ENCODE measurements around the gene CA7. TPM values are rescaled to one million over a fixed set of nuclear protein-coding genes. Genes with fewer than 3 reads are reported as not detected.

Gene CA7
- total RNA-seq, 1 experiment from 2014 or later = not detected

DNA sequence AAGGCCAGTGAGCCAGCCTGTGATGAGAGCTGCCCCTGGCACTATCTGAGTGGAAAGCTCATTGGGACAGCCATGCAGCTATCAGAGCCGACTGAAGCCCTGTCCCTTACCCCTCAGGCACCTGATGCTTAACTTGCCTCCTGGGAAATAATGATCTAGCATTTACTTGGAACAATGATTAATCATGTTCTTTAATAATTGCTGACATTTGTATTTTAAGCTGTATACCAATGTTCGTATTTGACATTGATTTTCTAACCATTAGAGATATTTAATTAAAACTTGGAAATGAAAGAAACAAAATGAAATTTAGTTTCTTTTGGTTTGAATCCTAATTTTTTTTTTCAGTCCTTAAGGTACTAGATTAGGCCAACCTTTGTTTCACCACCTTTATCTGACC lies 46.6 kb downstream of the CA7 start:
- Histone ChIP-seq H3K4me3 (ENCODE audit: low read depth in 2 of 2, low read length in 2 of 2) (no peak overlapping the region), H3K27ac (ENCODE audit: low read length) (no peak overlapping the region), H3K36me3 (ENCODE audit: control insufficient read depth, insufficient read depth, low read length) (no peaks in the 10 kb centered on the region), H3K9me3 (ENCODE audit: control insufficient read depth, insufficient read depth, low read depth, low read length) (no peaks in the 10 kb centered on the region), H3K4me1 (ENCODE audit: control insufficient read depth, insufficient read depth, low read length) (no peaks in the 10 kb centered on the region), H3K27me3 (ENCODE audit: control insufficient read depth, insufficient read depth, low read length) (no peaks in the 10 kb centered on the region)
- intact Hi-C loops (cut with micrococcal nuclease; ENCODE audit: unreplicated experiment) = no loop called here
- ATAC-seq (no peak), DNase-seq (ENCODE audit: low read depth, low spot score) (no peak)
- ChIA-PET POLR2A (no interaction called here), CTCF (interaction anchor here (0.7 kb wide), 1 partner anchor 128 kb away, joined by 3 read pairs; no protein-coding TSS in a partner anchor)
- TF ChIP-seq REST (IDR thresholded peaks at IDR 0.05; ENCODE audit: insufficient read depth in 1 of 2, low read depth in 2 of 2, low read length in 1 of 2) (no peak), POLR2AphosphoS5 (IDR thresholded peaks at IDR 0.05; ENCODE audit: low read depth, low read length) (no peak), SIN3A (IDR thresholded peaks at IDR 0.05; ENCODE audit: borderline replicate concordance, insufficient read depth, low read depth, low read length) (no peak)
- TF ChIP-seq, protein P1, sequence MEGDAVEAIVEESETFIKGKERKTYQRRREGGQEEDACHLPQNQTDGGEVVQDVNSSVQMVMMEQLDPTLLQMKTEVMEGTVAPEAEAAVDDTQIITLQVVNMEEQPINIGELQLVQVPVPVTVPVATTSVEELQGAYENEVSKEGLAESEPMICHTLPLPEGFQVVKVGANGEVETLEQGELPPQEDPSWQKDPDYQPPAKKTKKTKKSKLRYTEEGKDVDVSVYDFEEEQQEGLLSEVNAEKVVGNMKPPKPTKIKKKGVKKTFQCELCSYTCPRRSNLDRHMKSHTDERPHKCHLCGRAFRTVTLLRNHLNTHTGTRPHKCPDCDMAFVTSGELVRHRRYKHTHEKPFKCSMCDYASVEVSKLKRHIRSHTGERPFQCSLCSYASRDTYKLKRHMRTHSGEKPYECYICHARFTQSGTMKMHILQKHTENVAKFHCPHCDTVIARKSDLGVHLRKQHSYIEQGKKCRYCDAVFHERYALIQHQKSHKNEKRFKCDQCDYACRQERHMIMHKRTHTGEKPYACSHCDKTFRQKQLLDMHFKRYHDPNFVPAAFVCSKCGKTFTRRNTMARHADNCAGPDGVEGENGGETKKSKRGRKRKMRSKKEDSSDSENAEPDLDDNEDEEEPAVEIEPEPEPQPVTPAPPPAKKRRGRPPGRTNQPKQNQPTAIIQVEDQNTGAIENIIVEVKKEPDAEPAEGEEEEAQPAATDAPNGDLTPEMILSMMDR (IDR thresholded peaks at IDR 0.05) = no peak
- no TSS peak for BruUV-seq (replicated peaks)
- in situ Hi-C loops (cut with HindIII; ENCODE audit: low pct_unique_long_range_greater_than_20kb, low sequenced_read_pairs) = no loop called here

DNA sequence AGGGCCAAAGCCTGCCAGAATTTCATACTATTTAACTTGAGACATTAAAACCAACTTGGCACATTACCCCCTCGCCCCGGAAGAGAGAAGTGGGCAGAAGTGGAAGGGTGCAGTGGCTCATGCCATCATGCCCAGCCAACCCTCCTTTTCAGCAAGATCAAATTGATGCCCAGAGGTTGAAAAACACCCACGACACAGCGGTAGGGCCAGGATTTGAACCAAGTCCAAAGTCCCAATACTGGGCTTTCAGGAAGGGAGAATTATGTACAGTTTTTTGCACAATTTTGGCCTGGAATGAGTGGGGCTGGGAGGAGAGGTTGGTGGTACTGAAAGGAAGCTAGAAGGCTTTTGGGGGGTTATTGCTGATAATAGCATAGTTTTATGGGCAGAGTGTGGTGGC lies 47.1 kb downstream of the CA7 start:
- Histone ChIP-seq H3K36me3 (ENCODE audit: control insufficient read depth, insufficient read depth, low read length) (no peaks in the 10 kb centered on the region), H3K27ac (ENCODE audit: low read length) (no peak overlapping the region), H3K4me1 (ENCODE audit: control insufficient read depth, insufficient read depth, low read length) (no peaks in the 10 kb centered on the region), H3K27me3 (ENCODE audit: control insufficient read depth, insufficient read depth, low read length) (no peaks in the 10 kb centered on the region), H3K9me3 (ENCODE audit: control insufficient read depth, insufficient read depth, low read depth, low read length) (no peaks in the 10 kb centered on the region), H3K4me3 (ENCODE audit: low read depth in 2 of 2, low read length in 2 of 2) (no peak overlapping the region)
- no peak for ATAC-seq
- BruUV-seq (replicated peaks) = no TSS peak
- TF ChIP-seq TCF7L2 (IDR thresholded peaks at IDR 0.05; ENCODE audit: low read depth, low read length) = no peak
- no peak for TF ChIP-seq REST (IDR thresholded peaks at IDR 0.05; ENCODE audit: insufficient read depth in 1 of 2, low read depth in 2 of 2, low read length in 1 of 2)
- no peak for TF ChIP-seq SIN3A (IDR thresholded peaks at IDR 0.05; ENCODE audit: borderline replicate concordance, insufficient read depth, low read depth, low read length)
- in situ Hi-C loops (cut with HindIII; ENCODE audit: low pct_unique_long_range_greater_than_20kb, low sequenced_read_pairs) (no loop called here), intact Hi-C loops (cut with micrococcal nuclease; ENCODE audit: unreplicated experiment) (no loop called here)
- no peak for DNase-seq (ENCODE audit: low read depth, low spot score)
- CTCF ChIA-PET = no interaction called here
- POLR2A ChIA-PET = no interaction called here

Data from Panc1 (cell line).